DOHH2 (cell line): Measurements from ENCODE around the gene PXN.
A peak's percentile ranks its signal among the peaks of the same experiment; 100 is the strongest.

Experiments used
- H3F3A ChIP-seq: fragments of 200-600 bp; sonication (generic), shearing (Covaris generic); 2 replicates; pipeline ENCODE4 v1.6.0; 2016; ENCODE audit warnings: antibody characterized with exemption, mild to moderate bottlenecking; ENCODE audit not compliant: control insufficient read depth, insufficient read depth
- H3K27ac ChIP-seq: fragments of 200-600 bp; sonication (generic); 2 replicates; pipeline ENCODE4 v1.5.1; 2014; ENCODE audit warnings: low read depth, mild to moderate bottlenecking, low read length, moderate library complexity
- H3K27me3 ChIP-seq: fragments of 200-600 bp; sonication (generic); 2 replicates; pipeline ENCODE4 v1.6.1; 2014; ENCODE audit warnings: mild to moderate bottlenecking, low read length, mixed read lengths; ENCODE audit not compliant: control insufficient read depth
- H3K36me3 ChIP-seq: fragments of 200-600 bp; sonication (generic); 2 replicates; pipeline ENCODE4 v1.6.1; 2014; ENCODE audit warnings: mild to moderate bottlenecking, low read length, moderate library complexity, mixed read lengths; ENCODE audit not compliant: control insufficient read depth
- H3K4me1 ChIP-seq: fragments of 200-600 bp; sonication (generic); 2 replicates; pipeline ENCODE4 v1.6.1; 2014; ENCODE audit warnings: mild to moderate bottlenecking, low read length, mixed read lengths; ENCODE audit not compliant: control insufficient read depth
- H3K4me2 ChIP-seq: fragments of 200-600 bp; sonication (generic); 2 replicates; pipeline ENCODE4 v1.6.0; 2014; ENCODE audit warnings: mild to moderate bottlenecking, low read length, moderate library complexity
- H3K4me3 ChIP-seq: fragments of 200-600 bp; sonication (generic); 2 replicates; pipeline ENCODE4 v1.5.1; 2014; ENCODE audit warnings: mild to moderate bottlenecking, low read length, mixed read lengths
- H3K79me2 ChIP-seq: fragments of 200-600 bp; sonication (generic); 2 replicates; pipeline ENCODE4 v1.6.1; 2014; ENCODE audit warnings: mild to moderate bottlenecking, low read length, mixed read lengths; ENCODE audit not compliant: control insufficient read depth
- H3K9me2 ChIP-seq: fragments of 200-600 bp; sonication (generic); replicated peaks from 2 replicates; pipeline ENCODE4 v1.6.1; 2014; ENCODE audit warnings: mild to moderate bottlenecking, low read length, mixed read lengths; ENCODE audit not compliant: control insufficient read depth
- H3K9me3 ChIP-seq: fragments of 200-600 bp; sonication (generic); 2 replicates; pipeline ENCODE4 v1.6.1; 2014; ENCODE audit warnings: antibody characterized with exemption, low read length, mixed read lengths; ENCODE audit not compliant: control insufficient read depth, insufficient read depth
- H4K20me1 ChIP-seq: fragments of 200-600 bp; sonication (generic); 2 replicates; pipeline ENCODE4 v1.6.0; 2014; ENCODE audit warnings: low read depth, mild to moderate bottlenecking, antibody characterized with exemption, low read length, moderate library complexity; ENCODE audit not compliant: control insufficient read depth, insufficient read depth
- EZH2phosphoT487 ChIP-seq: fragments of 200-600 bp; sonication (generic); IDR thresholded peaks from 2 replicates; pipeline ENCODE4 v1.6.1; 2017; ENCODE audit warnings: borderline replicate concordance, mild to moderate bottlenecking, antibody characterized with exemption, low read length, moderate library complexity, mixed read lengths
- TF ChIP-seq, protein P1 (sequence below): fragments of 200-600 bp; sonication (generic); IDR thresholded peaks from one replicate; pipeline ENCODE4 v1.5.1; 2014; ENCODE audit warnings: antibody characterized with exemption, mild to moderate bottlenecking, low read depth, low read length; ENCODE audit not compliant: poor library complexity, severe bottlenecking

The PXN gene

GRCh38 chr12:120228291-120229070 is 37.0 kb downstream of the PXN start:
- Histone ChIP-seq H3K4me1 (peaks cover 47% of the 10 kb centered on the region), H4K20me1 (no peaks in the 10 kb centered on the region), H3K4me3 (peak overlapping the region; percentile 39), H3K27ac (no peak overlapping the region), H3K79me2 (no peaks in the 10 kb centered on the region), H3K27me3 (no peaks in the 10 kb centered on the region), H3F3A (no peaks in the 10 kb centered on the region; the same call in none of the 2 replicates), H3K4me2 (peak overlapping the region; percentile 61), H3K9me3 (no peaks in the 10 kb centered on the region), H3K9me2 (no peaks in the 10 kb centered on the region), H3K36me3 (no peaks in the 10 kb centered on the region)
- no peak for TF ChIP-seq EZH2phosphoT487
- TF ChIP-seq, protein P1, sequence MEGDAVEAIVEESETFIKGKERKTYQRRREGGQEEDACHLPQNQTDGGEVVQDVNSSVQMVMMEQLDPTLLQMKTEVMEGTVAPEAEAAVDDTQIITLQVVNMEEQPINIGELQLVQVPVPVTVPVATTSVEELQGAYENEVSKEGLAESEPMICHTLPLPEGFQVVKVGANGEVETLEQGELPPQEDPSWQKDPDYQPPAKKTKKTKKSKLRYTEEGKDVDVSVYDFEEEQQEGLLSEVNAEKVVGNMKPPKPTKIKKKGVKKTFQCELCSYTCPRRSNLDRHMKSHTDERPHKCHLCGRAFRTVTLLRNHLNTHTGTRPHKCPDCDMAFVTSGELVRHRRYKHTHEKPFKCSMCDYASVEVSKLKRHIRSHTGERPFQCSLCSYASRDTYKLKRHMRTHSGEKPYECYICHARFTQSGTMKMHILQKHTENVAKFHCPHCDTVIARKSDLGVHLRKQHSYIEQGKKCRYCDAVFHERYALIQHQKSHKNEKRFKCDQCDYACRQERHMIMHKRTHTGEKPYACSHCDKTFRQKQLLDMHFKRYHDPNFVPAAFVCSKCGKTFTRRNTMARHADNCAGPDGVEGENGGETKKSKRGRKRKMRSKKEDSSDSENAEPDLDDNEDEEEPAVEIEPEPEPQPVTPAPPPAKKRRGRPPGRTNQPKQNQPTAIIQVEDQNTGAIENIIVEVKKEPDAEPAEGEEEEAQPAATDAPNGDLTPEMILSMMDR: peak; percentile 94

DNA sequence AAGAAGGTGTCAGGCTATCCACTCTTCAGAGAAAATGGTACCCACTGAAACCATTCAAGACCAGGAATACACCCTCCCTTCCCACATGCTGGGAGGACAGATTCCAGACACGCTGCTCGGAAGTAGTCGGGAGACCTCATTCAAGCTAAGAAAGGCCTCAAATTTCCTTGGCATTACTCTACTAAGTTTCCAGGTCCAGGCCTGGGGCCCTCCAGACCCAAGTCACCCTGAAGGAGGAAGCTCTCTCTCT is 37.6 kb downstream of the PXN start:
- Histone ChIP-seq H3K4me2 (peak overlapping the region; percentile 61), H3K27ac (no peak overlapping the region), H3K4me3 (no peak overlapping the region), H3K36me3 (no peaks in the 10 kb centered on the region), H3F3A (no peaks in the 10 kb centered on the region; the same call in none of the 2 replicates), H3K9me2 (no peaks in the 10 kb centered on the region), H3K79me2 (no peaks in the 10 kb centered on the region), H4K20me1 (no peaks in the 10 kb centered on the region), H3K4me1 (peaks cover 47% of the 10 kb centered on the region), H3K27me3 (no peaks in the 10 kb centered on the region), H3K9me3 (no peaks in the 10 kb centered on the region)
- TF ChIP-seq, protein P1: no peak
- TF ChIP-seq EZH2phosphoT487: no peak

DNA sequence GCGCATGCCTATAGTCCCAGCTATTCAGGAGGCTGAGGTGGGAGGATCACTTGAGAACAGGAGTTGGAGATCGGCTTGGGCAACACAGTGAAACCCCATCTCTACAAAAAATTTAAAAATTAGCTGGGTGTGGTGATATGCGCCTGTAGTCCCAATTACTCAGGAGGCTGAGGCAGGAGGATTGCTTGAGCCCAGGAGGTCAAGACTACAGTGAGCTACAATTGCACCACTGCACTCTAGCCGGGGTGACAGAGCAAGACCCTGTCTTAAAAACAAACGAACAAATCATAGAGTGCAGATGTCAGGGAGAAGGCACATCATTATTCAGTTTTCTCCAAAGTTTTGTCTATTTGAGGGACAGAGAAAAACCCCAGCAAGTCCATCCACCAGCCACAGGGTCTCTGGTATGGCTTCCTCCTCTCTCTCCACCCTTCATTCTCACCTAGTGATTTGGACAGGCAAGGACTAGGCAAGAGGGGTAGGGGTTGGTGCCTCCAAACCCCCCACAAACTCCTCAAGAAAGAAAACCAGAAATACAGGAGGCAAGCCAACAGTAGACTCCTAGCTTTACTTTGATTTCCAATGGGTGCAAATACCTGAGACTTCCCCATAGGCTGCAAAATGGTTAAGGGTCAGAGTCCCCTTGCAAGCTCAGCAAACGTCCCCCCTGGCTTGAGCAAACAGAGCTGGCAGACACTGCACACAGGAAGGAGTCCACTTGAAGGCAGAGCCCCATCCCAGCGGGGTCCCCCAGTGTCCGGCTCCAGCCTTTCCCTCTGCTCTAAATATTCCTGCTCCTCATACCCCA is 38.1 kb downstream of the PXN start:
- no peak for TF ChIP-seq EZH2phosphoT487
- TF ChIP-seq, protein P1: no peak
- H3K4me3 ChIP-seq: no peak overlapping the region
- H3K27ac ChIP-seq: no peak overlapping the region
- H3K4me2 ChIP-seq: no peak overlapping the region
- H3K36me3 ChIP-seq: no peaks in the 10 kb centered on the region
- no peaks in the 10 kb centered on the region for H3K27me3 ChIP-seq
- no peaks in the 10 kb centered on the region for H3K9me2 ChIP-seq
- no peaks in the 10 kb centered on the region for H3K9me3 ChIP-seq
- no peaks in the 10 kb centered on the region; the same call in none of the 2 replicates for H3F3A ChIP-seq
- no peaks in the 10 kb centered on the region for H4K20me1 ChIP-seq
- H3K79me2 ChIP-seq: no peaks in the 10 kb centered on the region
- H3K4me1 ChIP-seq: peaks cover 47% of the 10 kb centered on the region
